Left kidney (tissue), 2 donors: Measurements from ENCODE around the gene MBNL2. TPM values are rescaled to one million over a fixed set of nuclear protein-coding genes. Genes with fewer than 3 reads are reported as not detected.
A peak's percentile ranks its signal among the peaks of the same experiment; 100 is the strongest.

Source experiments
- DNase-seq: peaks from one replicate; pipeline ENCODE4 v3.0.0-alpha.2; 2013
- polyA plus RNA-seq: library from polyadenylated mRNA; unstranded; fragments of 120-200 nt; gene quantifications from one replicate; pipeline ENCODE4 v1.2.1, GENCODE V29; 2013; ENCODE audit not compliant: insufficient read length

Gene MBNL2
- polyA plus RNA-seq, 1 donor = 61.8 TPM

- no peak for DNase-seq
These were observed 9.7 kb downstream of the MBNL2 start for GRCh38 chr13:97231829-97232196.

DNA sequence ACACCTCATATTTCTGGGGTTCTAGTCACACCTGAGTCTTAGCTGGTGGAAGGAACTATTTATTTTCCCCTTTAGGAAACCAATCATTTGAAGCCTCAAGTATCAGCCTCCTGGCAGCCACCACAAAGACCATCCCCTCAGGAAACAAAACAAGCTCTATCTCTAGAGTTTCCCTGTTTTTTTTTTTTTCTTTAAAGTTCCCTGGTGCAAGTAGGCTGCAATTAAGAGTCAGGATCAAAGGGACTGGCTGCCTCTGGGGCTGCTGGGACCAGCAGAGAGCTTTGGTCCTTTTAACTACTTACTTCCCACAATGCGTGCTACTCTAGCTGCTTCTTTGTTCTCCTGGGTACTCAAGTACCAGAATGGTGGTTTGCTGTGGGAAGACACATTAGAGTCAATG, 11.4 kb downstream of the MBNL2 start:
- DNase-seq = no peak

GRCh38 chr13:97234236-97234635, 12.1 kb downstream of the MBNL2 start:
- no peak for DNase-seq

DNA sequence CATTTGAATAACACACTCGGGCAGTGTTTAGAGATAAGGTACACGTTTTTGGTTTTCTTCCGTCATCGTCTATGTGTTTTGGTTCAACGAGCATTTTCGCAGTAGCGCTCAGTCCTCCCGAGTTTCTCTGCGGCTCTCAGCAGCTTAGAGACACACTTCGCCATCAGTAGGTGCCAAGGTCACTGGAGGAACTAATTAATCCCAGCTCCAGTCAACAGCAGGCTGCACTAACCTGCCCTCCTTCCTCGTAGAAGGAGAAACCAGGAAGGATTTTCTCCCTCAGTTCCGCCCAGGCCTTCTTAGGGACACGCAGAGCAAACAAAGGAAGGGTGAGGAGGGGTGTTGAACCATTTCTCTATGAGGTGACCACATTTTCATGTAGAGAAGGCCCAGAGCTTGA, 12.6 kb downstream of the MBNL2 start:
- DNase-seq = peak; percentile 39

- DNase-seq = no peak
These were observed 13.6 kb downstream of the MBNL2 start for GRCh38 chr13:97235549-97236231.

GRCh38 chr13:97237388-97237787, 15.3 kb downstream of the MBNL2 start:
- DNase-seq = no peak

GRCh38 chr13:97238432-97238831, 16.3 kb downstream of the MBNL2 start:
- DNase-seq = no peak

DNA sequence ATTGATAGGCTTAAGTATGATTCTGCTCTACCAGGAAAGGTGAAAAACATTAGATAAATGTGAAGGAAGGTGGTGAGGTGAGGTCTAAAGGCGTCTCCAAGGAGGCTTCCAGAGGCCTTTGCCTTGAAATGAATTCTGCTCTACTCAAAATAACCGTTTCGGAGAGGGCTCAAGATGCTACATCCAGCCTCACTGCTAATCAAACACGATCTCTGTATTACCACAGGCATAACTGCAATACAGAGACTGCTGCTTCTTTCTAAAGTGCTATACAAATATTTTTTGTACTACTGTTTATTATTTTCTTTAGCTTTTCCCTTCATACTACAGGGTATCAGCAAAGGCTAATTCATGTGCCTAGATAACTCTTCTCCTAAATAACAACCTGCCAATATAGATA, 16.8 kb downstream of the MBNL2 start:
- no peak for DNase-seq

DNA sequence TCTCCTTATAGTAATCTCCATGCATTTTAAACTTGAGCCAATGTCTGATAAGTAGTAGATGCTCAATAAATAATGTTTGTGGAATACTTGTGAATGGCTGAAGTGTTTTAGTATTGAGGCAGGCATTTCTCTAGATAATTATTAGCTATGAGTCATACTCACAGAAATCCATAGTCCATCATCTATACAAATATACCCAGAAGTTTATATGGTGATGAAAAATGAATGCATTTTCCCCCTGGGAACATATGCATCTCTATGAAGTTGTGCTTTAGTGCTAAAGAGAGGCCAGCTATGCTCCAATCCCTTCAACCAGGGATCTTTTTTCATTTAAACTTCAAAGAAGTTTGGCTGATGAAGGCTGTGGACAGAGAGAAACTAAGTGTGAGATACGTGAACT, 17.2 kb downstream of the MBNL2 start:
- no peak for DNase-seq

- no peak for DNase-seq
These were observed 18.0 kb downstream of the MBNL2 start for GRCh38 chr13:97239943-97240787.

- DNase-seq = no peak
These were observed 18.9 kb downstream of the MBNL2 start for GRCh38 chr13:97240788-97241734.

DNA sequence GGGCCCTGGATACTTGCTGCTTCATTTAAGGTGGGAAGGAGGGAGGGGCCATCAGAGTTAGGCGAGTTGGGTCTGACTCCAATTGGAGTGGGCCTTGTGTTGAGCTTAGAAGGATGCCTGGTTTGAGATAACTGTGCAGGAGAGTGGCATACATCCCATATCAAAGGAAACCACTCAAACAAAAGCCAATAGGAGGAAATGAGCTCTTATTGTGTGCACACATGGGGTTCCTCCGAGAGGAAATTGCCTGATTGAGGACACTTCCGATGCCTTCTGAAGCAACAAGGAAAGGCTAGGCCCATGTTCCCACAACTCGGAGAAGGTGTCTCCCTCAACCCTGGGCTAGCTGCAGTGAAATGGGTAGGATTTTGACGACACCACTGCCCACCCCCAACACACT, 19.6 kb downstream of the MBNL2 start:
- DNase-seq = no peak

DNA sequence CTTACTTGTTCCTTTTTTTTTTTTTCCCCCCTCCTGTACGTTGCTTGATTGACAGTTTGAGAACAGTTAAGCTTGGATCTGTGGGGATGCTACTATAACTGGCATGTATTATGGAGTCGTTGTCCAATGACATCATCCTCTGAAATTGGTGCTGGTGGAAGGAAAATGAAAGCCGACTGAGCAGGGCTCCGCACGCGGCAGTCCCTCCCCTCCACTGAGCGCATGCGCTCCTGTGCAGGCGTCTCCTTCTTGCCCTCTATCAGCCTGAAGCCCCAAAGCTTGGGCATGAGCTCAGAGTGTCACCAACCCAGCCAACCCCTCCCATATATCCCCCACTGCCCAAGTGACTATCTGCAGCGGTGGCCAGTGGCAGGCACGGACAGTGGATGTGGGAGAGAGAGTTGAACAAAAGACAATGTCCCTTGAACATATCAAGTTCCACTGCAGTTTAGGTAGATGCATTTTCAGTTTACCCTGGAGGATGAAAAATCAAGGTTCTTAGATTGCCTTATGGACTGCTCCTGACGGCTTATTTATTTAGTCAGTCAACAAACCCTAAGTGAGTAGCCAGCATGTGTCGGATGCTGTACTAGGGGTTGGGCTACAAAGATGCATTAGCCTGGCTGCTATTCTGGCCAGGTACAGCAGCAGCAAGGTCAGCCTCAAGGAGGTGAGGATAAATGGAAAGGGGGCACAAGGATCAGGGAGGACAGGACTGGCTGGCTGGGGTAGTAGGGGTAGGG, 20.8 kb downstream of the MBNL2 start:
- no peak for DNase-seq

DNA sequence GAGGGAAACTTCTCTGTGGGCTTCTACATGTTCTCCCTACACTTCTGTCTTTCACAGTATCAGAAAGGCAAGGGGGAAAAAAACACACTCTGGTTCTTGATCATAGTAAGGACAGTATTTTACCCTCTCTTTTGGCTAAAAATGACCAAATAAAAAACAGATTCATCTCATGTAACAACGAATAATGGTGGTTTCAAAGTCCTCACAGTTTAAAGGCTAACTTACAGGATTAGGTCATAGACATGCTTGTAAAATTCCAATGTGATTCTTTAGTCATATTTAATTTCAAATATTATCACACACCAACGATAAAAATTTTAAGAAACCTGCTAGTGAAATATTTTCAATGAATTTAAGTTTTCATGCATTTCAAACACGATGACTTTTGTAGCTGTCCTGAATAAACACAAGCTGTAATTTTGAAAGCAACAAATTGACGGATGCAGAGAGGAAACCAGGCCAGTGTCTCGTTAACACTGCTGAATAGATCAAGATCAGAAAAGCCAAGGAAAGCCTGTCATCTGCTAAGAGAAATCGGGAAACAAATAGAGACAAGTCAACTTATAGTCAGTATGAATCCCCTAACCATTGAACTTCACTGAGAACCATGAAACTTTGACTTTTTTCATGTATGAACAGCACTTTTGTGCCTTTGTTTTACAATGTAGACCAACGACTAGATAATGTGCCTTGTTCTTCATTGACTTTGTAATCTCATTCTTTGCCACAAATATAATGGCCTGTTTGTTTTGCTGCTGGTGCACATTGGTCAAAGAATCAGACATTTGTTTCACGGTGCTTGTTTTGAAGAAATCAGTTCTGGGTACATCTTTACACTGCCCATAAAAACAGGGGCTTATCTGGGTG, 22.0 kb downstream of the MBNL2 start:
- no peak for DNase-seq

DNA sequence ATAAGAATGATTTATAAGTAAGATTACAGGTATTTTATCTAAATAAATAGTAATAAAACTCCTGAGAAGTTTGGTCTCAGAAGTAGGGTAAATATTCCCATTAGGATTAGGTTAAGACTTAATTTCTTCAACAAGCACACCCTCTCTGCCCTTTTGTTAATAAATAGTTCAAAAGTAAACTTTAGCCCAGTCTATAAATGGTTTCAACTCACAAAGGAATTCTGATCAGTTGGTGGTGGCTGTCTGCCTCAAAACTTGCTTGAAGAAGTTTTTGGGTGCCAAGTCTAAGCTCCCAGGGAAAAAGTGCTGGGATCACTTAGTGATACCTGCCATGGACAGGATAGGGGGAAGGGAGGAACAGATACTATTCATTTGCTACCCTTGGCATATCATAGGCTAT, 22.9 kb downstream of the MBNL2 start:
- DNase-seq = no peak

- DNase-seq = no peak
These were observed 24.5 kb downstream of the MBNL2 start for GRCh38 chr13:97246596-97247158.

GRCh38 chr13:97248243-97248642, 26.1 kb downstream of the MBNL2 start:
- no peak for DNase-seq

DNA sequence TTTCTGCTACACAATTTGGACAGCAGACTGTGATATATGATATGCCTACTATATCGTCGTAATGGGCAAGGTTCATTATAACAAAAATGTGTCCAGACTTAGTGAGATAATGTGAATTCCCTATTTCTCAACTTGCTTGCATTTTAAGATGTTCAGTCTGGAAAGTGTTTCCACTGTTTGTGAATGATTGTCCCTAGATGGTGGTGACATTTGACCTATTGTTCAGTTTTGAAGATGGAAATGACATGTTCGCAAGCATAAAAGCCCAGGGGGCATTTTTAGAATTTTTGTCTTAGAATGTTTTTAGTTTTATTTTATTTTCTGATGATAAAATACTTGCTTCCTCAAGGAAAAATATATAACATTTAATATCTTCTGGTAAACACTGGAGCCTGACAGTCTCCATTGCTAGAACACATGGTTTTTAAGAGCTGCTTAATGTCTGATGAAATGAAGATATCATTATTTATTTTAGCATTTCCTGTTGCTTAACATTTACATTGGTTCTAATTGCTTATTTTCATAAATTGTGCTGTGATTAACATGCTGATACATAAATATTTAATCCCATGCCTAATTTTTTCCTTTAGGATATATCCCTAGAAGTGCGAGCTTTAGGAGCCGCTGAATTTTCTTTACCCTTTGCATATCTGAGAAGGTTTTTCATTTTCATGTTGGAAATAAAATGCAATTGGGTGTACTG, 27.1 kb downstream of the MBNL2 start:
- DNase-seq = no peak

DNA sequence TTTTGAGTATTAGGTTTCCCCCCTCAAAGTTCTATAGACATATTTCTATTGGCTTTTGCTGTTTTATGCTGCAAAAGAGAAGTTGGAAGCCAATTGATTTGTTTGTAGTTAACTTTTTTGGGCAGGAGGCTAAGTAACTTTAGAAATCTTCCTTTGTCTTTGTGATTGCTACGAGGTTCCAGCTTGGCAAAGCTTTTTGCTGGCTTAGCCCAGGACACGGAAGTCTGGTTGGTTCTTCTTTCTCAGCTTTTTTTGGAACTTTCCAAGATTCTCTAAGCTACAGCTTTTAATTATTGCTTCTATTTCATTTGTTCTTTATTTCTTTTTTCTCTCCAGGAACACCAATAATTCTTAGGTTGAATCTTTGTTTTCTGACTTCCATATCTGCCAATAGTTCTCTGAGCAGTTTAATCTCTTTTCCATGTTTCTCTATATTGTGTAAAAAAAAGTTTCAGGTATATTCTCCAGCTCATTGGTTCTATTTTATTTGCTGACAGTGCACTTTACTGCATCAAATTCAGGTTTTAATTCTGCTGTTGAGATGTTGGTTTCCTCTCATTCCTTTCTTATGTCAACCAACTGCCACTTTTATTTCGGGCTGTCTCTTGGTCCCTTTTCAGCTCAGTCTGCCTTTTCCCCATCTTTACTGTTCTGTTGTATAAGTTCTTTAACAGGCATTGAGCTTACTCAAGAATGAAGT, 27.8 kb downstream of the MBNL2 start:
- no peak for DNase-seq
